Stimulated activated CD4-positive, alpha-beta T cell treated with anti-CD3 and anti-CD28 coated beads, Interleukin-1b, Interleukin-23, amount 100 ng/mL, for 48 hours (primary cell): Measurements from ENCODE around the gene MAP3K14.
"Not testable (repeated sequence)": the region's sequence is repeated elsewhere in the genome, so short reads cannot be mapped to it uniquely, and the experiment has no call there.

Source experiments
- DNase-seq: peaks from one replicate; pipeline ENCODE4 v3.0.0-alpha.2; 2020

MAP3K14 gene

GRCh38 chr17:45316434-45317110, at the start of gene MAP3K14:
TSS of gene MAP3K14 (minus strand) at chr17:45317020. CDS start at chr17:45290745, 26,275 bp downstream.
- peak; percentile 60 for DNase-seq

GRCh38 chr17:45366049-45366448, 49.2 kb upstream of the MAP3K14 start:
- DNase-seq: no peak

GRCh38 chr17:45364531-45365390, 47.9 kb upstream of the MAP3K14 start:
- no peak for DNase-seq

GRCh38 chr17:45363498-45363897, 46.7 kb upstream of the MAP3K14 start:
- no peak for DNase-seq

GRCh38 chr17:45361976-45362375, 45.2 kb upstream of the MAP3K14 start:
- no peak for DNase-seq

- no peak for DNase-seq
Observed at GRCh38 chr17:45361451-45361850, 44.6 kb upstream of the MAP3K14 start.

- no peak for DNase-seq
Observed at GRCh38 chr17:45357364-45357997, 40.7 kb upstream of the MAP3K14 start.

- no peak for DNase-seq
Observed at GRCh38 chr17:45355087-45355486, 38.3 kb upstream of the MAP3K14 start.

- peak; percentile 52 for DNase-seq
Observed at GRCh38 chr17:45353043-45353442, 36.2 kb upstream of the MAP3K14 start.

- DNase-seq: no peak
Observed at GRCh38 chr17:45351831-45352230, 35.0 kb upstream of the MAP3K14 start.

GRCh38 chr17:45347444-45347843, 30.6 kb upstream of the MAP3K14 start:
- no peak for DNase-seq

- DNase-seq: no peak
Observed at GRCh38 chr17:45346216-45347015, 29.6 kb upstream of the MAP3K14 start.

GRCh38 chr17:45345554-45346215, 28.9 kb upstream of the MAP3K14 start:
- no peak for DNase-seq

- DNase-seq: no peak
Observed at GRCh38 chr17:45345246-45345553, 28.4 kb upstream of the MAP3K14 start.

GRCh38 chr17:45343967-45344664, 27.3 kb upstream of the MAP3K14 start:
- not testable (repeated sequence) for DNase-seq

GRCh38 chr17:45342871-45343526, 26.2 kb upstream of the MAP3K14 start:
- DNase-seq: no peak

GRCh38 chr17:45342306-45342705, 25.5 kb upstream of the MAP3K14 start:
- no peak for DNase-seq

GRCh38 chr17:45341533-45342158, 24.8 kb upstream of the MAP3K14 start:
- DNase-seq: no peak

- DNase-seq: no peak
Observed at GRCh38 chr17:45339646-45340605, 23.1 kb upstream of the MAP3K14 start.
